Measurements from ENCODE around the gene ACTL6B. TPM values are rescaled to one million over a fixed set of nuclear protein-coding genes. Genes with fewer than 3 reads are reported as not detected.

The ACTL6B gene
- total and polyA plus RNA-seq, 9 of the 15 experiments (the other 6 are each of a cell fraction or from before 2014, with no cell fraction given): not detected

DNA sequence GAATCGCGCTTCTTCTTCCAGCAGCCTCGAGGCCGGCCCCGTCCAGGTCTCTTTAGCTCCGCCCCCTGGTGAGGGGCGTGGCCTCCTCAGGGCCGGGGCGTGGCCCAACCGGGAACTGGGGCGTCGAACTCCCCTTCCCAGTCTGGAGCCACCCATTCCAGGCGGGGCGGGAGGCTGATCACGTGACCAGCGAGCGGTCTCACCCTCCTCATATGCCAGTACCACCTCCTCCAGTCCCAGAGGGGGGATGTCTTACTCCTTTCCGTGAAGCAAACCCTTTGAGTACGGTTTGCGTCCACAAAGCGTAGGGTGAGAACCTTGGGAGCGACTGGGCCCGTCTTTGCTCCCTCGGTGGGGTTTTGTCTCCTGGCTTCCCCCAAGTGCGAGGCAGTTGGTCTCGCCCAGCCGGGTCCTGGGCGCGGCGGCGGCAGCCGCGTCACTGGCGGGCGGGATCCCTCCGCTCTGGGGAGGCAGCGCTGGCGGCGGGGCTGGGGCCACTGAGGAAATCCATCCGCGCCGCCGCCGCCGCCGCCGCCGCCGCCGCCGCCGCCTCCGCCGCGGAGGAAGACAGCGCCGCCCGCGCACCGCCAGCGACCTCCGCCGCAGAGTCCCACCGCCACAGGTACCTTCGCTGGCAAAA is 17.2 kb upstream of the ACTL6B start, which contains the start of gene GNB2 (continued):
- TF ChIP-seq, protein P1, sequence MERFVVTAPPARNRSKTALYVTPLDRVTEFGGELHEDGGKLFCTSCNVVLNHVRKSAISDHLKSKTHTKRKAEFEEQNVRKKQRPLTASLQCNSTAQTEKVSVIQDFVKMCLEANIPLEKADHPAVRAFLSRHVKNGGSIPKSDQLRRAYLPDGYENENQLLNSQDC (CRISPR knock-in tag; IDR thresholded peaks at IDR 0.05): peak; percentile 98; the same call in 1 of the 2 replicates
- TF ChIP-seq NUFIP1 (IDR thresholded peaks at IDR 0.05; ENCODE audit: partially characterized antibody) (peak; percentile 95), GABPB2 (CRISPR knock-in tag; conservative IDR thresholded peaks at IDR 0.05) (no peak), MBD2 (IDR thresholded peaks at IDR 0.05; ENCODE audit: borderline replicate concordance, low read depth) (peak; percentile 98), SRSF3 (IDR thresholded peaks at IDR 0.05; ENCODE audit: insufficient read depth, low read length) (no peak), CEBPB (tag; IDR thresholded peaks at IDR 0.05) (no peak), FOXJ2 (tag; IDR thresholded peaks at IDR 0.05) (peak; percentile 59; the same call in 1 of the 2 replicates), ZFX (CRISPR knock-in tag; IDR thresholded peaks at IDR 0.05) (peak; percentile 45; the same call in 1 of the 2 replicates), COPS2 (conservative IDR thresholded peaks at IDR 0.05) (no peak), NFIX (CRISPR knock-in tag; IDR thresholded peaks at IDR 0.05; ENCODE audit: low read depth) (no peak), HMGN3 (IDR thresholded peaks at IDR 0.05; ENCODE audit: borderline replicate concordance, extremely low read depth, insufficient read length, low read depth, low read length) (peak; percentile 73), ZFP1 (CRISPR knock-in tag; IDR thresholded peaks at IDR 0.05) (no peak), NONO (IDR thresholded peaks at IDR 0.05; ENCODE audit: low read depth in 2 of 2, low read length in 1 of 2) (peak in 1 of 2 experiments; percentile 100; a peak in 2 of 4 replicates), ZNF76 (CRISPR knock-in tag; IDR thresholded peaks at IDR 0.05; ENCODE audit: borderline replicate concordance) (peak; percentile 9; the same call in 1 of the 2 replicates), BRCA1 (IDR thresholded peaks at IDR 0.05) (no peak), BRCA1 (CRISPR knock-in tag; IDR thresholded peaks at IDR 0.05) (no peak)
- TF ChIP-seq, protein P2, sequence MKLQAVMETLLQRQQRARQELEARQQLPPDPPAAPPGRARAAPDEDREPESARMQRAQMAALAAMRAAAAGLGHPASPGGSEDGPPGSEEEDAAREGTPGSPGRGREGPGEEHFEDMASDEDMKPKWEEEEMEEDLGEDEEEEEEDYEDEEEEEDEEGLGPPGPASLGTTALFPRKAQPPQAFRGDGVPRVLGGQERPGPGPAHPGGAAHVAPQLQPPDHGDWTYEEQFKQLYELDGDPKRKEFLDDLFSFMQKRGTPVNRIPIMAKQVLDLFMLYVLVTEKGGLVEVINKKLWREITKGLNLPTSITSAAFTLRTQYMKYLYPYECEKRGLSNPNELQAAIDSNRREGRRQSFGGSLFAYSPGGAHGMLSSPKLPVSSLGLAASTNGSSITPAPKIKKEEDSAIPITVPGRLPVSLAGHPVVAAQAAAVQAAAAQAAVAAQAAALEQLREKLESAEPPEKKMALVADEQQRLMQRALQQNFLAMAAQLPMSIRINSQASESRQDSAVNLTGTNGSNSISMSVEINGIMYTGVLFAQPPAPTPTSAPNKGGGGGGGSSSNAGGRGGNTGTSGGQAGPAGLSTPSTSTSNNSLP (IDR thresholded peaks at IDR 0.05; ENCODE audit: borderline replicate concordance, low read depth, low read length): no peak
- TF ChIP-seq, protein P3, sequence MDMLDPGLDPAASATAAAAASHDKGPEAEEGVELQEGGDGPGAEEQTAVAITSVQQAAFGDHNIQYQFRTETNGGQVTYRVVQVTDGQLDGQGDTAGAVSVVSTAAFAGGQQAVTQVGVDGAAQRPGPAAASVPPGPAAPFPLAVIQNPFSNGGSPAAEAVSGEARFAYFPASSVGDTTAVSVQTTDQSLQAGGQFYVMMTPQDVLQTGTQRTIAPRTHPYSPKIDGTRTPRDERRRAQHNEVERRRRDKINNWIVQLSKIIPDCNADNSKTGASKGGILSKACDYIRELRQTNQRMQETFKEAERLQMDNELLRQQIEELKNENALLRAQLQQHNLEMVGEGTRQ (CRISPR knock-in tag; IDR thresholded peaks at IDR 0.05): peak; percentile 98
- TF ChIP-seq, protein P4, sequence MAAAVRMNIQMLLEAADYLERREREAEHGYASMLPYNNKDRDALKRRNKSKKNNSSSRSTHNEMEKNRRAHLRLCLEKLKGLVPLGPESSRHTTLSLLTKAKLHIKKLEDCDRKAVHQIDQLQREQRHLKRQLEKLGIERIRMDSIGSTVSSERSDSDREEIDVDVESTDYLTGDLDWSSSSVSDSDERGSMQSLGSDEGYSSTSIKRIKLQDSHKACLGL (CRISPR knock-in tag; IDR thresholded peaks at IDR 0.05; ENCODE audit: borderline replicate concordance, poor library complexity, severe bottlenecking): no peak
- TF ChIP-seq, protein P5, sequence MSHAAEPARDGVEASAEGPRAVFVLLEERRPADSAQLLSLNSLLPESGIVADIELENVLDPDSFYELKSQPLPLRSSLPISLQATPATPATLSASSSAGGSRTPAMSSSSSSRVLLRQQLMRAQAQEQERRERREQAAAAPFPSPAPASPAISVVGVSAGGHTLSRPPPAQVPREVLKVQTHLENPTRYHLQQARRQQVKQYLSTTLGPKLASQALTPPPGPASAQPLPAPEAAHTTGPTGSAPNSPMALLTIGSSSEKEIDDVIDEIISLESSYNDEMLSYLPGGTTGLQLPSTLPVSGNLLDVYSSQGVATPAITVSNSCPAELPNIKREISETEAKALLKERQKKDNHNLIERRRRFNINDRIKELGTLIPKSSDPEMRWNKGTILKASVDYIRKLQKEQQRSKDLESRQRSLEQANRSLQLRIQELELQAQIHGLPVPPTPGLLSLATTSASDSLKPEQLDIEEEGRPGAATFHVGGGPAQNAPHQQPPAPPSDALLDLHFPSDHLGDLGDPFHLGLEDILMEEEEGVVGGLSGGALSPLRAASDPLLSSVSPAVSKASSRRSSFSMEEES (CRISPR knock-in tag; IDR thresholded peaks at IDR 0.05): peak; percentile 100
- TF ChIP-seq, protein P6, sequence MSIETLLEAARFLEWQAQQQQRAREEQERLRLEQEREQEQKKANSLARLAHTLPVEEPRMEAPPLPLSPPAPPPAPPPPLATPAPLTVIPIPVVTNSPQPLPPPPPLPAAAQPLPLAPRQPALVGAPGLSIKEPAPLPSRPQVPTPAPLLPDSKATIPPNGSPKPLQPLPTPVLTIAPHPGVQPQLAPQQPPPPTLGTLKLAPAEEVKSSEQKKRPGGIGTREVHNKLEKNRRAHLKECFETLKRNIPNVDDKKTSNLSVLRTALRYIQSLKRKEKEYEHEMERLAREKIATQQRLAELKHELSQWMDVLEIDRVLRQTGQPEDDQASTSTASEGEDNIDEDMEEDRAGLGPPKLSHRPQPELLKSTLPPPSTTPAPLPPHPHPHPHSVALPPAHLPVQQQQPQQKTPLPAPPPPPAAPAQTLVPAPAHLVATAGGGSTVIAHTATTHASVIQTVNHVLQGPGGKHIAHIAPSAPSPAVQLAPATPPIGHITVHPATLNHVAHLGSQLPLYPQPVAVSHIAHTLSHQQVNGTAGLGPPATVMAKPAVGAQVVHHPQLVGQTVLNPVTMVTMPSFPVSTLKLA (conservative IDR thresholded peaks at IDR 0.05): peak; percentile 85 to 88

Measured in K562 (cell line).